SK-N-MC (cell line): ENCODE measurements around the gene TEF.
"Not testable (repeated sequence)": the region's sequence is repeated elsewhere in the genome, so short reads cannot be mapped to it uniquely, and the experiment has no call there.

ENCODE experiments used
- DNase-seq: peaks from one replicate; pipeline ENCODE4 v3.0.0-alpha.2; 2011; ENCODE audit warnings: low read depth, low spot score
- H3K27ac ChIP-seq: fragments of 200-600 bp; sonication (generic); 2 replicates; pipeline ENCODE4 v1.5.1; 2016; ENCODE audit warnings: mixed run types
- H3K36me3 ChIP-seq: fragments of 200-600 bp; sonication (generic); 2 replicates; pipeline ENCODE4 v1.6.1; 2017; ENCODE audit warnings: antibody characterized with exemption, low read length, mixed read lengths; ENCODE audit not compliant: insufficient read depth
- H3K4me3 ChIP-seq: fragments of 200-600 bp; sonication (generic); 2 replicates; pipeline ENCODE4 v1.5.1; 2016
- H3K9ac ChIP-seq: fragments of 200-600 bp; sonication (generic); 2 replicates; pipeline ENCODE4 v1.8.0; 2017; ENCODE audit warnings: mixed run types, mixed read lengths; ENCODE audit not compliant: insufficient read length
- H3K9me3 ChIP-seq: fragments of 200-600 bp; sonication (generic); 2 replicates; pipeline ENCODE4 v1.6.1; 2017; ENCODE audit warnings: low read depth, mild to moderate bottlenecking, antibody characterized with exemption, low read length, moderate library complexity, mixed read lengths
- EZH2 ChIP-seq: fragments of 200-600 bp; sonication (generic); IDR thresholded peaks from one replicate; pipeline ENCODE4 v1.6.1; 2017; ENCODE audit warnings: antibody characterized with exemption
- FOXP2 ChIP-seq: optimal IDR thresholded peaks from 2 replicates; pipeline ENCODE3; 2011; ENCODE audit warnings: mild to moderate bottlenecking, moderate library complexity; ENCODE audit not compliant: insufficient read depth; ENCODE audit errors: extremely low read length, control extremely low read depth
- POLR2AphosphoS5 ChIP-seq: IDR thresholded peaks from 2 replicates; pipeline ENCODE4 v1.6.1; 2012; ENCODE audit warnings: mild to moderate bottlenecking, low read depth, low read length, borderline replicate concordance

TEF gene

GRCh38 chr22:41435560-41435959 lies 53.8 kb downstream of the TEF start:
- H3K4me3 ChIP-seq = no peak overlapping the region
- no peaks in the 10 kb centered on the region for H3K9me3 ChIP-seq
- peaks cover 29% of the 10 kb centered on the region for H3K36me3 ChIP-seq
- H3K27ac ChIP-seq = no peak overlapping the region
- no peak for DNase-seq
- TF ChIP-seq POLR2AphosphoS5 = no peak
- TF ChIP-seq EZH2 = no peak
- no peak for TF ChIP-seq FOXP2
- H3K9ac ChIP-seq = no peak overlapping the region

DNA sequence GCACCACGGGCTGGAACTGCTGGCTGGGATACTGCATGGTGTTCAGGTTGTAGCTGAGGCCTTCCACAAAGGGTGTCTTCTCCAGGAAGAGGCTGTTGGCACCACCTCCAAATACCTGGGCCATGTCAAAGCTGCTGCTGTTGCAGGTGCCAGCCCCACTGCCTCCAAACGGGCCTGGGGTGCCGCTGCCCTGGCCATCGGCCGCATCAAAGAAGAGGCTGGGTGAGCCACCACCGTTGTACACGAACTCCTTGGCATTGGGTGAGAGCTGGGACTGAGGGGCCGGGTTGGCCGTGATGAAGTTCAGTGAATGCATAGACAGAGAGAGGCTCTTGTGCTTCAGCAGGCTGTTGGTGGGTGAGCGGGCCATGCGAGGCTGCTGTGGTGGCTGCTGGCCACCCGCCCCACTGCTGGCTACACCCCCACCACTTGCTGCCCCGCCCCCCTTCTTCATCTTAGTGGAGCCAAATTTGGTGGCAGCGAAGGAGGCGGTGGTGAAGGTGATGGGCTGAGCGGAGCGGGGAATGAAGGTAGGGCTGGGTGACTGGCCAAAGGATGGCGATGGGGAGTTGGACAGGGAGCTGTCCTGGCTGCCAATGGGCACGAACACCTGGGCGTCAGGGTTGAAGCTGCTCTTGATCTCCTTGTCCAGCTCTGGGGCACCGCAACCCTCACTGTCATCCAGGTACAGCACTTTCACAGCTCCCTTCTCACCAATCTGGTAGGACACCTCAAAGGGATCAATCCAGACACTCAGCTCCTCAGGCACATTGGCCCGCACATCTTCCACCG lies 54.8 kb downstream of the TEF start:
- Histone ChIP-seq H3K36me3 (peaks cover 34% of the 10 kb centered on the region), H3K9ac (no peak overlapping the region)
- TF ChIP-seq FOXP2 (no peak), EZH2 (no peak), POLR2AphosphoS5 (no peak)

DNA sequence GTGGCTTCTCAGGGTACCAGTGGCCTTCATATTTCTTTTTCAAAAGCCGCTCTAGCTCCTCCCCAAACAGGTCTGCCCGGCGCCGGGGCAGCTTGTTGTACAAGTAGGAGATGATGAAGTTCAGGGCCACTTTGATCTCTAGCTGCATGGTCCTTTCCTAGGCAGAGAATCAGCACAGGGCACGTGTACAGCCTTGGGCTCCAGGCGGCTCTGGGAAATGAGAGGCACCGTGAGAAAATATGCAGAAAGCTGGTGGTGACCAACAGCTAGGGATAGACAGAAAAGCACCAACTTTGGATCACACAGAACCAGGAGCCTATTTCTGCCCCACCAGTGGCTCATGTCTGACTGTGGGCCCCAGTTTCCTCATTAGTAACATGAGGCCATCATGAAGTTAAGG lies 55.5 kb downstream of the TEF start:
- no peak for TF ChIP-seq FOXP2
- TF ChIP-seq EZH2 = no peak
- no peak for TF ChIP-seq POLR2AphosphoS5
- no peak overlapping the region for H3K9ac ChIP-seq
- H3K4me3 ChIP-seq = no peak overlapping the region
- no peak overlapping the region for H3K27ac ChIP-seq
- DNase-seq = no peak
- H3K9me3 ChIP-seq = no peaks in the 10 kb centered on the region
- peaks cover 37% of the 10 kb centered on the region for H3K36me3 ChIP-seq

More for the DNA sequence above, 54.8 kb downstream of the TEF start:
- no peak for DNase-seq
- no peak overlapping the region for H3K27ac ChIP-seq
- no peak overlapping the region for H3K4me3 ChIP-seq
- no peaks in the 10 kb centered on the region for H3K9me3 ChIP-seq

GRCh38 chr22:41440511-41440910 lies 58.8 kb downstream of the TEF start:
- H3K27ac ChIP-seq, H3K4me3 ChIP-seq, DNase-seq, H3K9ac ChIP-seq, H3K9me3 ChIP-seq: not testable (repeated sequence)
- H3K36me3 ChIP-seq = peaks cover 39% of the 10 kb centered on the region

DNA sequence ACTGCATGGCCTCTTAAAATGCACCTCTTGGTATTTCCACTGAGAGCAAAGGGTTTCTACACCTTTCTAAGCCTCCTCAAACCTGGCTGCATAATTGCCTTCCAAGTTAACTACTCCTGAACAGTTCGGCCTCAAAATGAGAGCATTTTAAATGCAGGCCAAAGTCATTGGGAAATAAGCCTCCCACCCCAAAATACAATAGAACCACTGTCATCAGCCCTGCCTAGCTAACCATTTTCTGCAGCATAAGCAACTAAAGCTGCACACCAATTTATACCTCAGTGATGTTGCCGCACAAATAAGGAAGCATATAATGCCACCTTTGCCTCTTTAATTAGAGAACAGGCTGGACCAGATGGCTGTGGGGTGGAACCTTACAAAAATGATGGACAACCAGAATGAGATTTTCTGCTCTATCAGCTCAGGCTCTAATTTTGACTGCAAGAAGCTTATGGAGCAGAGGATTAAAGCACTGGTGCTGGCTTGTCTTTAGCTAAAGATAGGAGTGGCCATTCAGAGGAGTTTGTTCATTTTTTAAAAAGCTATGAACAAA lies 60.6 kb downstream of the TEF start:
- TF ChIP-seq FOXP2 (no peak), POLR2AphosphoS5 (no peak), EZH2 (no peak)
- DNase-seq = no peak
- no peaks in the 10 kb centered on the region for H3K9me3 ChIP-seq
- H3K36me3 ChIP-seq = peaks cover 21% of the 10 kb centered on the region; the same call in 1 of the 2 replicates
- H3K27ac ChIP-seq = peak overlapping the region; percentile 33; the same call in 1 of the 2 replicates
- H3K4me3 ChIP-seq = no peak overlapping the region
- no peak overlapping the region for H3K9ac ChIP-seq

- H3K27ac ChIP-seq = peak overlapping the region; percentile 73; the same call in 1 of the 2 replicates
- no peak for TF ChIP-seq FOXP2
- TF ChIP-seq POLR2AphosphoS5 = 0 out of 2 replicates have a peak, but pooled peaks have one; percentile 7
- peak overlapping the region; percentile 90 for H3K9ac ChIP-seq
These were observed 62.8 kb downstream of the TEF start for GRCh38 chr22:41444360-41445128.

DNA sequence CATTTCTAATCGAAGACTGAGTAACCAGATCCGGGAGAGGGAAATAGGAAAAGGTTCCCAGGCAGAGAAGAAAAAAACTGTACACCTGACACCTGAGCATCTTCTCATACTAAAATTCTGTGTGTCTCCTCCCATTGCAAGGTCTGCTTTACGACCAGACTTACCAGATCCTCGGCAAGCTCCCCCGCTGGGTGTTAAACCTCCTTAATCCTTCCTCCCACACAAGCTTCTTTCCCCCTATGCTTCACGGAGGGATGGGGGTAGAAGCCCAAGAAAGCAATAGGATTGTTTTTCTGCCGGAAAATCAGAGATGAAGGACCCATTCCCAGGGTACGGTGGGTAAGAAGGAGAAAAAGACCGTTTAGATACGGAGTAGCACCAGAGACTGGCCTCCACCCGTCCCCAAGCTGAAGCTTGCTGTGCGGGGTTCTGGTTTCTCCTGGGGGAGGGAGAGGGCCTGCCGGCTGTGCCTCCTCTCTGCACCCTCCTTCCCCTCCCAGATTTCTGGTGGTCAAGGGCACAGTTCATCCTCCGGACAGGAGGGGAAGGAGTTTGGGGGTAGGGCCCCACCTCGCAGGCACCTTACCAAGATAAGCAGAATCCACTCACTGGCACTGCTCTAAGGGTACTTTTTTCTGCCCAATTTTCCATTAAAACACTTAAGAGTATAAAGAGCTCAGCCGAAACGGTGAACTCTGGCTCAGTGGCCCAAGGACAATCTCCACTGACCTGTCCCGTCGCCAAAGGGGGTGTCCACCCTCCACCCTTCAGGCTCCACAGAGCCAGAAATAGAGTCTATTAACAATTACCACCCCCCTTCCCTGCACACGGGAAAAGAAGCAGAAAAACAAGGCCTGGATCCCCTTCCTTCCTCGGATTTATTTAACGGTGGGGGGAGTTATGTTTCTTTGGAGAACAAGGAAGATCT lies 63.7 kb downstream of the TEF start:
- peak overlapping the region; percentile 98 for H3K4me3 ChIP-seq
- peaks cover 19% of the 10 kb centered on the region; the same call in 1 of the 2 replicates for H3K36me3 ChIP-seq
- no peak for TF ChIP-seq FOXP2
- TF ChIP-seq POLR2AphosphoS5 = no peak
- TF ChIP-seq EZH2 = no peak
- no peak for DNase-seq
- H3K9ac ChIP-seq = peak overlapping the region; percentile 90
- H3K27ac ChIP-seq = peak overlapping the region; percentile 73
- H3K9me3 ChIP-seq = no peaks in the 10 kb centered on the region

More at GRCh38 chr22:41444360-41445128, 62.8 kb downstream of the TEF start:
- Histone ChIP-seq H3K9me3 (no peaks in the 10 kb centered on the region), H3K4me3 (peak overlapping the region; percentile 98), H3K36me3 (peaks cover 19% of the 10 kb centered on the region; the same call in 1 of the 2 replicates)
- DNase-seq = peak; percentile 75
